HCT116 (cell line): Measurements from ENCODE around the gene ZNF33A.
"Not testable (repeated sequence)": the region's sequence is repeated elsewhere in the genome, so short reads cannot be mapped to it uniquely, and the experiment has no call there.

Experiments
- CEBPB ChIP-seq: IDR thresholded peaks from 2 replicates; pipeline ENCODE4 v1.6.1; 2012; ENCODE audit warnings: low read depth
- CTCF ChIP-seq, 3 experiments: fragments of 200-600 bp in 1 of 3; sonication (generic) in 1 of 3; IDR thresholded peaks in 2 of 3; conservative IDR thresholded peaks in 1 of 3; 2 replicates each; pipeline ENCODE4 v1.5.1; 2012 to 2017; ENCODE audit warnings: low read depth in 2 of 3, low read length in 2 of 3, antibody characterized with exemption in 1 of 3, borderline replicate concordance in 1 of 3, control low read depth in 1 of 3, mild to moderate bottlenecking in 1 of 3, mixed read lengths in 1 of 3, mixed run types in 1 of 3, moderate library complexity in 1 of 3; ENCODE audit not compliant: insufficient read depth in 1 of 3
- EZH2 ChIP-seq: fragments of 200-600 bp; sonication (generic); IDR thresholded peaks from 2 replicates; pipeline ENCODE4 v1.6.1; 2017; ENCODE audit warnings: antibody characterized with exemption, mixed run types
- JUND ChIP-seq: IDR thresholded peaks from 2 replicates; pipeline ENCODE4 v1.6.1; 2012
- MAX ChIP-seq: IDR thresholded peaks from 2 replicates; pipeline ENCODE4 v1.6.1; 2012
- POLR2A ChIP-seq: IDR thresholded peaks from 2 replicates; pipeline ENCODE4 v1.7.0; 2011; ENCODE audit warnings: borderline replicate concordance; ENCODE audit not compliant: insufficient read depth, insufficient read length; ENCODE audit errors: extremely low read depth
- POLR2AphosphoS5 ChIP-seq: IDR thresholded peaks from 2 replicates; pipeline ENCODE4 v1.6.1; 2011; ENCODE audit warnings: mild to moderate bottlenecking, low read depth, low read length, moderate library complexity
- RAD21 ChIP-seq: IDR thresholded peaks from 2 replicates; pipeline ENCODE4 v1.6.1; 2012; ENCODE audit warnings: low read depth, mild to moderate bottlenecking
- REST ChIP-seq: IDR thresholded peaks from 2 replicates; pipeline ENCODE4 v1.6.1; 2012; ENCODE audit warnings: low read depth
- SIN3A ChIP-seq: IDR thresholded peaks from 2 replicates; pipeline ENCODE4 v1.6.1; 2012; ENCODE audit warnings: low read depth
- SP1 ChIP-seq: IDR thresholded peaks from 2 replicates; pipeline ENCODE4 v1.6.1; 2012; ENCODE audit warnings: low read depth
- YY1 ChIP-seq: IDR thresholded peaks from 2 replicates; pipeline ENCODE4 v1.6.1; 2011; ENCODE audit warnings: low read length, low read depth, moderate library complexity, mild to moderate bottlenecking; ENCODE audit not compliant: insufficient replicate concordance; ENCODE audit errors: extremely low read depth
- ZFX ChIP-seq: fragments of 450-650 bp; IDR thresholded peaks from 2 replicates; pipeline ENCODE4 v1.6.1; 2017

- not testable (repeated sequence) for TF ChIP-seq POLR2AphosphoS5; EZH2; YY1; CTCF (IDR thresholded peaks at IDR 0.05 in 2 of 3, conservative IDR thresholded peaks at IDR 0.05 in 1 of 3; ENCODE audit: borderline replicate concordance in 1 of 3, insufficient read depth in 1 of 3, low read depth in 2 of 3, low read length in 2 of 3); MAX; RAD21; REST; ZFX; SIN3A; CEBPB; JUND; POLR2A
- peak; percentile 47; the same call in 1 of the 2 replicates for TF ChIP-seq SP1
Measured at GRCh38 chr10:38069663-38070062, 59.2 kb downstream of the ZNF33A start.
